ENCODE measurements around the gene IQGAP3.
"Not testable (repeated sequence)": the region's sequence is repeated elsewhere in the genome, so short reads cannot be mapped to it uniquely, and the experiment has no call there.

IQGAP3 gene

GRCh38 chr1:156566436-156566835, 5.9 kb downstream of the IQGAP3 start:
- DNase-seq (ENCODE audit: low read depth) = no peak

- DNase-seq (ENCODE audit: low read depth) = no peak
These were observed 6.8 kb downstream of the IQGAP3 start for GRCh38 chr1:156565519-156565918.

- DNase-seq (ENCODE audit: low read depth) = no peak
These were observed 11.7 kb downstream of the IQGAP3 start for GRCh38 chr1:156560585-156561163.

- no peak for DNase-seq (ENCODE audit: low read depth)
These were observed 12.5 kb downstream of the IQGAP3 start for GRCh38 chr1:156559797-156560385.

GRCh38 chr1:156559086-156559796, 13.1 kb downstream of the IQGAP3 start:
- DNase-seq (ENCODE audit: low read depth) = no peak

GRCh38 chr1:156556354-156556753, 16.0 kb downstream of the IQGAP3 start:
- no peak for DNase-seq (ENCODE audit: low read depth)

- no peak for DNase-seq (ENCODE audit: low read depth)
These were observed 16.6 kb downstream of the IQGAP3 start for GRCh38 chr1:156555715-156556114.

GRCh38 chr1:156554971-156555370, 17.4 kb downstream of the IQGAP3 start:
- DNase-seq (ENCODE audit: low read depth) = no peak

GRCh38 chr1:156553860-156554485, 18.4 kb downstream of the IQGAP3 start:
- no peak for DNase-seq (ENCODE audit: low read depth)

GRCh38 chr1:156552937-156553336, 19.4 kb downstream of the IQGAP3 start:
- not testable (repeated sequence) for DNase-seq (ENCODE audit: low read depth)

- no peak for DNase-seq (ENCODE audit: low read depth)
These were observed 19.8 kb downstream of the IQGAP3 start for GRCh38 chr1:156552518-156552917.

- no peak for DNase-seq (ENCODE audit: low read depth)
These were observed 20.5 kb downstream of the IQGAP3 start for GRCh38 chr1:156551869-156552268.

GRCh38 chr1:156551066-156551643, 21.2 kb downstream of the IQGAP3 start:
- no peak for DNase-seq (ENCODE audit: low read depth)

- no peak for DNase-seq (ENCODE audit: low read depth)
These were observed 22.0 kb downstream of the IQGAP3 start for GRCh38 chr1:156550346-156550745.

GRCh38 chr1:156549831-156550230, 22.5 kb downstream of the IQGAP3 start:
- no peak for DNase-seq (ENCODE audit: low read depth)

- no peak for DNase-seq (ENCODE audit: low read depth)
These were observed 23.0 kb downstream of the IQGAP3 start for GRCh38 chr1:156549390-156549789.

- DNase-seq (ENCODE audit: low read depth) = no peak
These were observed 24.4 kb downstream of the IQGAP3 start for GRCh38 chr1:156547982-156548381.

GRCh38 chr1:156547434-156547833, 24.9 kb downstream of the IQGAP3 start:
- DNase-seq (ENCODE audit: low read depth) = no peak

- DNase-seq (ENCODE audit: low read depth) = no peak
These were observed 26.1 kb downstream of the IQGAP3 start for GRCh38 chr1:156546267-156546666.

- DNase-seq (ENCODE audit: low read depth) = no peak
These were observed 27.7 kb downstream of the IQGAP3 start for GRCh38 chr1:156544592-156545102.

- DNase-seq (ENCODE audit: low read depth) = no peak
These were observed 29.3 kb downstream of the IQGAP3 start for GRCh38 chr1:156543066-156543465.

GRCh38 chr1:156540955-156541354, 31.4 kb downstream of the IQGAP3 start:
- DNase-seq (ENCODE audit: low read depth) = no peak

Measured in stimulated activated CD8-positive, alpha-beta memory T cell treated with anti-CD3 and anti-CD28 coated beads, Interleukin-4, amount 100 ng/mL, for 24 hours (primary cell).